HG03457 (cell line): ENCODE measurements around the gene CATSPERD.
"Not testable (repeated sequence)": the region's sequence is repeated elsewhere in the genome, so short reads cannot be mapped to it uniquely, and the experiment has no call there.

Source experiments
- ATAC-seq: cut with Tn5 transposase; IDR thresholded peaks from one replicate; pipeline ENCODE4 v1.9.1; 2021; ENCODE audit warnings: moderate number of reproducible peaks; ENCODE audit not compliant: unreplicated experiment

CATSPERD gene

DNA sequence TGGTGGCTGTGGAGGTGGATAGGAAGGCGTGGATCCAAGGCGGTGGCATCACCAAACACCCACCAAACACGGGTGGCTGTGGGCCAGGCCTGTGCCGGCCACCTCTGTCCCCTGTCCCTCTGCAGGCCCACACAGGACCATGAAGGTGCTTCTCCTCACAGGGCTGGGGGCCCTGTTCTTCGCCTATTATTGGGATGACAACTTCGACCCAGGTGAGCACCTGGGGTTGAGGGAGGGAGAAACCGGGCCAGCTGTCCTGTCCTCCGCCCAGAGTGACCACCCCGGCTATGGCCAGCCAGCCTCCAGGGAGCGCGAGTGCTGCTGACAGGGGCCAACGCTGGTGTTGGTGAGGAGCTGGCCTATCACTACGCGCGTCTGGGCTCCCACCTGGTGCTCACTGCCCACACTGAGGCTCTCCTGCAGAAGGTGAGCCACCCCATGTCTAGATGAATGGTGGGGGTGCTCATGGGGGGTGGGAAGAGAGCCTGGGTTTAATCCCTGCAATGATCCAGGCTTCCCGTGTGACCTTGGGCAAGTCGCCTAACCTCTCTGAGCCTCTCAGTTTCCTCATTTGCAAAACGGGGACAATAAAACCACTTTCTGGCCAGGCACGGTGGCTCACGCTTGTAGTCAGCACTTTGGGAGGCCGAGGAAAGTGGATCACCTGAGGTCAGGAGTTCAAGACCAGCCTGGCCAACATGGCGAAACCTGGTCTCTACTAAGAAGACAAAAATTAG is 35.6 kb upstream of the CATSPERD start:
- ATAC-seq, result no peak

DNA sequence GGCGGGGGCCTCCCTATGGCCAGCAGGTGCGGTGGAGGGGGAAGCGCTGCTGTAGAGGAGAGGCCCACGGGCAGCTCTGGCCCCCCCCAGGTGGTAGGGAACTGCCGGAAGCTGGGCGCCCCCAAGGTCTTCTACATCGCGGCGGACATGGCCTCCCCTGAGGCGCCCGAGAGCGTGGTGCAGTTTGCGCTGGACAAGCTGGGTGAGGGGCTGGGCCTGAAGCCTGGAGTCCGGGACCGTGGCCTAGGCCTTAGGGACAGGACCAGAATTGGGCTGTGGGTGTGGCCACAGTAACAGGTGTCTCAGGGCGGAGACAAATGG is 34.2 kb upstream of the CATSPERD start:
- no peak for ATAC-seq

DNA sequence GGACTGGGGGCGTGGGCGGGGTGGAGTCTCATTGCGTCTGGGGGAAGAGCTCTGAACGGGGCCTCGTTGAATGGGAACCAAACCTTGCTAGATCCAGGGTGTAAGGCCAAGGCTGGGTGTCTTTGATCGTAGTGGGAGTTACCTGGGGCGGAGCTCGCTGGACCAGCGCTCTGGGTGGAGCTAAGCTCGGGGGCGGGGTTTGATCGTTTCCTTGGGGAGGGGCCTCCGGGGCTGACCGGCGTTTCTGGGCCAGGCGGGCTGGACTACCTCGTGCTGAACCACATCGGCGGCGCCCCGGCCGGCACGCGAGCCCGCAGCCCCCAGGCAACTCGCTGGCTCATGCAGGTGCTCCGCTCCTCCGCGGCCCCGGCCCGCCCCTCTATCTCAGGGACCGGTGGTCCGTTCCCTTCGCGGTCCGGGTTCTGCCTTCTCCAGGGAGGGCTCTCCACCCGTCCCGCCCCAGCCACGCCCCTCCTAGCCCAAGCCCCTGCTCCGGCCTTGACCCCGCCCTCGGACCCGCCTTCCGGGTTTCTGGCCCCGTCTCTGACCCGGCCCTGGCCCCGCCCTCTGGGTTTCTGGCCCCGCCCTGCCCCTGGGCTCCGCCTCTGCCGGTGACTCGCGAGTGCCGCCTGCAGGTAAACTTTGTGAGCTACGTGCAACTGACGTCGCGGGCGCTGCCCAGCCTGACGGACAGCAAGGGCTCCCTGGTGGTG is 33.6 kb upstream of the CATSPERD start:
- ATAC-seq, result no peak

DNA sequence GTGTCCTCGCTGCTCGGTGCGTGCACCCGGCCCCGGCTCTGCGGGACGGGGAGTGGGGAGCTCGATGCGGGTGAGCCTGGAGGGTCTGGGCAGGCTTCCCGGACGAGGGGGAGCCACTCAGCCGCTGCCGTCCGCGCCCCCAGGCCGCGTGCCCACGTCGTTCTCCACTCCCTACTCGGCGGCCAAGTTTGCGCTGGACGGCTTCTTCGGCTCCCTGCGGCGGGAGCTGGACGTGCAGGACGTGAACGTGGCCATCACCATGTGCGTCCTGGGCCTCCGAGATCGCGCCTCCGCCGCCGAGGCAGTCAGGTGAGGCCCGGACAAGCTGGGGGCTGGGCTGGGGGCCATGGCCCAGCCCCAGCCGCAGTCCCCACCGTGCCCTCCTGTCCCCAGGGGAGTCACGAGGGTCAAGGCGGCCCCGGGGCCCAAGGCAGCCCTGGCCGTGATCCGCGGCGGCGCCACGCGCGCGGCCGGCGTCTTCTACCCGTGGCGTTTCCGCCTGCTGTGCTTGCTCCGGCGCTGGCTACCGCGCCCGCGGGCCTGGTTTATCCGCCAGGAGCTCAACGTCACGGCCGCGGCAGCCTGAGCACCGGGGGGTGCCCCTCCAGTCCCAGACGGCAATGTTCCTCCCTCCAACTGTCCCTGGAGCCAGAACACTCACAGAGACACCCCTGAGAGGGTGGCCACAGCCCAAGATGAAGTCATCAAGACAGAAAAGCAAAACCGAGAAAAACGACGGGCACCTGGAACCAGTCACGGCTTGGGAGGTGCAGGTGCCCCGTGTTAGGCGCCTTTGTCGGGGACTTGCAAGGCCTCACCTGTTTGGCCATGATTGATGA is 32.9 kb upstream of the CATSPERD start:
- no peak for ATAC-seq

DNA sequence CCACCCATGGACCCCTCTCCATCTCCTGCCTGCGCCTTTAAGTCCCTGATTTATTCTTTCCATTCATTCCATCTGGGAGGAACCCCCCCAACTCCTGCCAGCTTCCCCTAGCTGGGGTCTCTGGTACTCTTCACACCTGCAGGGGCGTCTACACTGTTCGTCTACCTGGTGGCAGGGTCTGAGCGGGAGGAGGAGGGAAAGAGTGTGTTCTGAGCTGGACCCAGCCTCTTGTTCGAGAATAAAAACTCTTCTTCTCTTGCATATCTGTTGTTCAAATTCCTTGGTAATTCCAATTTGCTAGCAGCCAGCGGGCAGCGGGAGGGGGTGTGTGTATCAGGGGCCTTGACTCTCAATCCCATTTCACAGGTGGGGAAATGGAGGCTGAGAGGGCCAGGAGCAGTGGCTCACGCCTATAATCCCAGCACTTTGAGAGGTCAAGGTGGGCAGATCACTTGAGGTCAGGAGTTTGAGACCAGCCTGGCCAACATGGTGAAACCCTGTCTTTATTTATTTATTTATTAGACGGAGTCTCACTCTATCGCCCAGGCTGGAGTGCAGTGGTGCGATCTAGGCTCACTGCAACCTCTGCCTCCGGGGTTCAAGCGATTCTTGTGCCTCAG is 32.1 kb upstream of the CATSPERD start:
- not testable (repeated sequence) for ATAC-seq

DNA sequence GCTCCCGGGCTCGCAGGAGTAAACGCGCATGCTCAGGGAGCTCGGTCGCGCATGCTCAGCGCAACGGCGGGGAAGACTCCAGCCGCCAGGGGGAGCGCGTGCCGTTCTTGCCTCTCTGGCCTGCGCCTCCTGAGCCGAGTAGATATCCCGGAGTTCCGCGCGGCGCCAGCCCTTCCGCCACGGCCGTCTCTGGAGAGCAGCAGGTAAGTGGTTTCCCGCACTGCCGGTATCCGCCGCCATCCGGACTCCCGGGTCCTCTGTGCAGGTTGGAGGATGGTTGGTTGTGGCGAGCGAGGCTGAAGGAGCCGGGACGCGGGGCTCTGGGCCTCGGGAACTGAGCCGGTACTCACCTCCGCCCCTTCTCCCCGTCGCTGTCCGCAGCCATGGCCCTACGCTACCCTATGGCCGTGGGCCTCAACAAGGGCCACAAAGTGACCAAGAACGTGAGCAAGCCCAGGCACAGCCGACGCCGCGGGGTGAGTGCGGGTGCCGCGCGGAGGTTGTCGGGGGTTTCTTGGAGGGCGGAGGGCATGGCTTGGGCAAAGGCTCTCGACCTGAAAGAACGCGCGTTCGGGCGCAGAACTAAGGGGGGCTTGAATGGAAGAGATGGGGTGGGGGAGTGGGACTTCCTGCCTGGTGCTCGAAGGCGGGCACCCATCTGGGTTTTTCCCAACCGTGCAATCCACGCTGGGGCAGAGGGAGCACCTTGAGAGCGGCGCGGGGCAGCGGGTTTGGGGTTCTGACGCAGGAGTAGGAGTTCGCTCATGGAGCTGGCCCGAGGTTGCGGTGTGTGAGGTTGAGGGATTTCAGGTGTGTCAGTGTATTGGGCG is 30.1 kb upstream of the CATSPERD start, which contains the start of gene RPL36:
Gene RPL36 (plus strand): TSS at position 171 of the 830 bp plus-strand sequence. CDS start 213 bp downstream, at position 384.
- ATAC-seq, result peak; percentile 31

DNA sequence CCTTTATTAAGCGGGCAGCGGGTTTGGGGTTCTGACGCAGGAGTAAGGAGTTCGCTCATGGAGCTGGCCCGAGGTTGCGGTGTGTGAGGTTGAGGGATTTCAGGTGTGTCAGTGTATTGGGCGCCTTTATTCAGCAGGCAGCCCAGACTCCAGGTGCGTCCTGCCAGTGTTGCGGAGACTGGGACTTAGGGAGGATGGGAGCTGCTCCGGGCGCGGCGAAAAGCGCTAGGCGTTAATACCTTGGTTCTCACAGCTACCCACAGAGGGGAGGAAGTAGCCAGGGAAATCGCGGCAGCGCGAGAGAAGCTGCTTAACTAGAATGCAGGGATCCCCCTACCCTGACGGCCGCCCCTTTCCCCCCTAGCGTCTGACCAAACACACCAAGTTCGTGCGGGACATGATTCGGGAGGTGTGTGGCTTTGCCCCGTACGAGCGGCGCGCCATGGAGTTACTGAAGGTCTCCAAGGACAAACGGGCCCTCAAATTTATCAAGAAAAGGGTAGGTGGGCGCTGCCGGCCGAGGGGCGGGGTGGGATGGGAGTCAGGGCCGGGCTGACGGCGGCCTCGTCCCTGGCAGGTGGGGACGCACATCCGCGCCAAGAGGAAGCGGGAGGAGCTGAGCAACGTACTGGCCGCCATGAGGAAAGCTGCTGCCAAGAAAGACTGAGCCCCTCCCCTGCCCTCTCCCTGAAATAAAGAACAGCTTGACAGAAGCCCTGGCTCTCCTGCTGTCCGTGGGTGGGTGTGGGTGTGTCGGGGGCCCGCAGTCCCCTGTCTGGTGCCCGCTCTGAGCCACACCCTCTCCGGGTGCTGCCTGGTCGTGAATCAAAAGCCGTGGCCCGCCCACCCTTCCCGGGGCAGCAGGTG is 29.2 kb upstream of the CATSPERD start:
- no peak for ATAC-seq

DNA sequence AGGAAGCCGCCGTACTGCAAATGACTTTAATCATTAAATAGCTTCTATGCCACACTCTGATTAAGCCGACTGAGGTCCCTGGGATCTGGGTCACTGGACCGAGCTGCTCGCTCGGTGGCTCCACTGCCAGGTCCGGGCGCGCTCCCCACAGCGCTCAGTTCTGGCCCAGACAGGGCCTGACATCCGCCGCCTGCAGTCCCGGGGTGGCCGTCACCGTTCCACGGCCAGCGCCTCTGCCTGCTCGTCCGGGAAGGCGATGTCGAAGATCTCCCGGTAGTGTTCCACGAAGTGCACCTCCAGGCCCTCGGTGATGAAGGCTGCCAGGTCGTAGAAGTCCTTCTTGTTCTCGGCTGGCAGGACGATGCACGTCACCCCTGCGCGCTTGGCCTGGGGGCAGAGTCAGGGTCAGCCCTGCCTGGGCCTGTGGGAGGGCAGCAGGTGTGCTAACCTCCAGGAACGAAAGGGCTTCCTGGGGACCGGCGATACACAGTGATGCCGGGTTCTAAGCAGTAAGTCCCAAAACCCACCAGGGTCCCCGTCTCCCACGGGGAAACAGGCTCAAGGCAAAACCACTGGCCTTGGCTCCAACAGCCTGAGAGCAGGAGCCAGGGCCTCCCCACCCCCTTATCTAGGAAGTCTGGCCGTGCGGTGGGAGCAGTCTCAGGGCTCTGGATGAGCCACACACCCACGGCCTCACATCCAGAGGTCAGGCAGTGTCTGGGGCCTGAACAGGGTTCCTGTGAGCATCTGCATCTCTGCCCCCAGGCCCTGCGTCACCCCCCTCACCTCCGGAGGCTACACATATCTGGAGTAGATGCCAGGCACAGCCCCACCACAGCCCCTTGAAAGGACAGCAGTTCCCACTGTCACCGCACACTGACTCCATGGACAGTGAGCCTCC is 28.4 kb upstream of the CATSPERD start:
- ATAC-seq, result no peak

DNA sequence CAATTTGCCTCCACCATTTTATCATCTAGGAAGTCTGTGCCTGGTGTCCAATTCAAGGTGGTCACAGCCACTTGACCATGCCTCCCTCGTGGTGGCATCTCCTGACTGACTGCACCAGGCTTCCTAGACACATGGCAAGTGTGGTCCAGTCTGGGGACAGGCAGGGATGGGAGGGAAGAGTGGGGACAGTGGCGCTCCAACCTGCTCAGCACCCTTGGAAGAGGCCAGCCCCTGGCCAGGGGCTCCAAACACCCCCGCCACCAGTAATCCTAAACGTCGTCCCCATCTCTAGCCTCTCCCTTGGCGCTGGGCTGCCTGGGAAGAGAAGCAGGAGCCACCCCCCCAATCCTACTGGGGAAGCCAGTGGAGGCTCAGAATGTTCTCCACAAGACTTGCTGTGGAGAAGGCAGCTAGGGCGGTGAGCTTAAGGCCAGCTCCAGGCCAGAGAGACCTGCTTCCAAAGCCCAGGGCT is 27.7 kb upstream of the CATSPERD start:
- ATAC-seq, result no peak

DNA sequence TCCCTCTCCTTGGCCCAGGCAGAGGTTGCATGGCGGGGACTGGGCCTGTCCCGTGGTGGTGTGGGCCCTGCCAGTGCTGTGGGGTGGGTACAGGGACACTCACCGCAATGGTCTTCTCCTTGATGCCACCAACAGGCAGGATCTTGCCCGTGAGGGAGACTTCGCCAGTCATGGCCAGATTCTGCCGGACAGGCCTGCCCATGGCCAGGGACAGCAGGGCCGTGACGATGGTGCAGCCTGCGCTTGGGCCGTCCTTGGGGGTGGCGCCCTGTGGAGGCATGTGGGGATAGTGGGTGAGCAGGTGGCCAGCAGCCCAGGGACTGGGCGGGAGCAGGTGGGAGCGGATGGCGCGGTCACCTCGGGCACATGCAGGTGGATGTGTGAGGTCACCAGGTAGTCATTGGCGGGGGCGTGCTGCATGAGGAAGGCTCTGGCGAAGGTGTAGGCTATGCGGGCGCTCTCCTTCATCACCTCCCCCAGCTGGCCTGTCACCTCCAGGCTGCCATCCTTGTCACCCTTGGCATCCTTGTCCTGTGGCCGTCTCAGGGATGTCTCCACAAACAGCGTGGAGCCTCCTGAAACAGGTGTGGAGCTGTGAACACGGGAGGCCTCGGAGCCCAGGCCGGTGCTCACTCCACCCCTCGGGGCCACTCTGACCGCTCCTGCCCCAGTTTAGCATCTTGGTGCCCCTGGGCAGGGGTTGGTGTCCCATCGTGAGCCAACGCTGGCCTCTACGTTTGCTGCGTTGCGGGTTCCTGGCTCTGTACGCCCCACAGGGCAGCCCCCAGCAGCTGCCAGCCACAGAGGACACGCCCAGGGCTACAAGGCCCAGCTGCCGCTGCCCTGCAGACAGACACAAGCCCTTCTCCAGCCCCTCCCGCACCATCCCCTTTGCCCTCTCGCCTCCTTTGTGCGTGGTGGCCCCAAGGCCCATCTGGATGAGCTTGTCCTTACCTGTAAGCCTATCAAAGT is 27.0 kb upstream of the CATSPERD start:
- no peak for ATAC-seq

DNA sequence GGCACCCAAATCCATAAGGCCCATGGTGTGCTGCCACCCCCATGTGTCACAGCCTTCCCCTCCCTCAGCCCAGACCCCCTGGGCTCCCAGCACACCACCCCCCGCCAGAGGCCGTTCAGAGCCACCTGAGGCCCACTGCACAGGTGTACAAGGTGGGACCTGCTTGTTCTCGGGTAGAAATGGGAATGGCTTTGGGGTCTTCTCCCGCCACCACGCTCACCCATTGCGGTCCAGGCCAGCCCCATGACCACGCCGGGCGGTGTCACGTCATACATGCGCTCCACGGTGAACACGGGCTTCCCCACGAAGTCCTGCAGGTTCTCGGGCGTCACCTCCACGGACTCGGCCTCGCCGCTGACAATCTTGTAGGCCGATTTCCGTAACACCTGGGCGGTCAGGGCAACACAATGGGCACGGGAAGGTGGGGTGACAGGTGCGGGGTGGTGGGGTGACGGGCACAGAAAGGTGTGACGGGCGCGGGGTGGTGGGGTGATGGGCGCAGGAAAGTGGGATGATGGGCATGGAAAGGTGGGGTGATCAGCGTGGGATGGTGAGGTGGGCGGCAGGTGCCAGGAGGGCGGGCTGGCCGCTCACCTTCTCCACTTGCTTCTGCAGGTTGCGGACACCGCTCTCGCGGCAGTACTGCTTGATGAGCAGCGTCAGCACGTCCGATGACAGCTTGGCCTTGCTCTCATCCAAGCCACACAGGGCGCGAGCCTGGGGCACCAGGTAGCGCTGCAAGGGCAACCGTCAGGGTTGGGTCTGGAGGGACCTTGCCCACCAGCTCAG is 26.1 kb upstream of the CATSPERD start:
- ATAC-seq, result no peak

DNA sequence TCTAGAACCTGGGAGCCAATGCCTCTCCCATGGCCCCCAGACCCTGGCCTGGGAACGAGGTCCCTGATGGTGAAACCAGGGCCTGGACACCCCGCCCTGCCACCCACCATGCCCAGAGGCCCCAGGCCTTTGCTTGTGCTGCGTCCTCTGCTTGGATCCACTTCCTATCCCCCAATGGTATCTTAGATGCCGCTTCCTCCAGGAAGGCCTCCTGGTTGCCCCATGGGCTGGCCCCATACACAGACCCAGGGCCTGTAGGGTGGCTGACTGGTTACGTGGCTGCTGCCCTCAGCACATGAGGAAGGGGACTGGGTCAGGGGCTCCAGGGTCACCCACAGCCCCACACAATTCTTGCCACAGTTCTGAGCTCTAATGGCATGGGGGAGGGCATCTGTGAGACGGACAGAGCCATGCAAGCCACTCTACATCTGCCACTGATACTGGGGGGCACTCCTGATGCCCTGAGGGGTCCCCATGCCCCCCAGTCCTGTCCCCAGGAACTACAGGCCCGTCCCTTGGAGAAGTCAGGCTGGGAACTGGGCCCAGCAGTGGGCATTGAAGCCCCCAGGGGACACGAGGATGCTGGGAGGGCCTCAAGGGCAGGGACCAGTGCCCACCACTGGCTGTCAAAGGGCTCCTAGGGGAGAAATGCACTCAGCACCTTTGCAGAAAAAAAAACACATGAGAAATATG is 25.3 kb upstream of the CATSPERD start:
- no peak for ATAC-seq

DNA sequence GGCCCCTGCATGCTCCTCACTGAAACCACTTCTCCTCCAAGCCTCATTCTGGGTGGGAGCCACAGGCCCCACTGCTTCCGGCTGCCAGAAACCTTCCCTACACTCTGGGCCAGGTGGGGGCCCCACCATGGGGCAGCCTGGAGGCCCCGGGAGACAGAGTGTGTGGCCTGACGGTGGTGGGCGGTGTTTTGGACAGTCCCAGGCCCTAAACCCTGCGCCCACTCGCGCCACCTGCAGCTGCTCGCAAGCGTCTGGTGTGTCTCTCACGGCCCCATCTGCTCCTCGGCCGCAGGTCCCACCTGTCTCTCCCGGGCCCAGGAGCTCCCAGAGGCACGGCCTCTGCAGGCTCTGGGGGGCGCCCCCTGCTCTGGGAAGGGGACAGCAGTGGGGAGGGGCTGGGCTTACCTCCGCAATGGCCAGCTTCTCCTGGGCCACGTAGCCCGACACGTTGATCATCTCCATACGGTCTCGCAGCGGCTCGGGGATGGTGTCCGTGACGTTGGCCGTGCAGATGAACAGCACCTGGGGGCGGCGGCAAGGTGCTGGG is 24.7 kb upstream of the CATSPERD start:
- no peak for ATAC-seq

DNA sequence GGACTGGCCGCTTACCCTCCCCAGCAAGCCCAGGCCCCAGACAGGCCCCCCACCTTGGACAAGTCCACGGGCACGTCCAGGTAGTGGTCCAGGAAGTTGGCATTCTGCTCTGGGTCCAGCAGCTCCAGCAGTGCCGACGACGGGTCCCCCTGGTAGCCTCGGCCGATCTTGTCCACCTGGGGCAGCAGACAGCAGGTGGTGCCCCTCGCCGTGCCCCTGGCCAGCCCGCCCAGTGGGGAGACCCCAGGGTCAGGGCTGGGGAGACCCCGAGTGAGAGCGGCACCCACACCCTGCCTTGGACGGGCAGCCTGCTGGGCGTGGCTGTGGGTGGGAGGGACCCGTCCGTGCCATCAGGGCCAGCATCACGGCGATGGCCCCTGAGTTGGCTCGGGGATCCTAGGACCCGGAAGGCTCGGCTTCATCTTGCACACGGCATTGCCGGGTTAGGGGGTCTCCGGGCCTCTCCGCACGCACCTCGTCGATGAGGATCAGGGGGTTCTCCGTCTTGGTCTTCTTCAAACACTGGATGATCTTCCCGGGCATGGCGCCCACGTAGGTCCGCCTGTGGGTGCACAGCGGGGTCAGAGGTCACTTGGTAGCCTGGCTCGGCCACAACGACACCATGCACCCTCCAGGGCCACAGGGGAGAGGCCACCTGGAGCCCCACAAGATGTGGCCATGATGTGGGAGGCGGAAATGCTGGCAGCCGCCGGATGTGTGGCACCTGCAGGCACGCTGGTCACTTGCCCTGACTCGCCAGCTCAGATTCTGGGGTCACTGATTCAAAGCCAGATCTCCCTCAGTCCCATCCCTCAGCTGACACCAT is 24.0 kb upstream of the CATSPERD start:
- no peak for ATAC-seq
